Activated CD4-positive, alpha-beta T cell treated with anti-CD3 and anti-CD28 coated beads, Interleukin-2, amount 10 ng/mL, durations not matched to agents 7 days and 5 days (primary cell): ENCODE results near the gene ZSWIM9. TPM values are rescaled to one million over a fixed set of nuclear protein-coding genes. Genes with fewer than 3 reads are reported as not detected.

Experiments
- CTCF ChIA-PET: fragments of 350-600 bp; sonication (Branson Sonifier 250); formaldehyde crosslinking; loops from one replicate; lab custom pipeline; 2021; ENCODE audit warnings: antibody characterized with exemption; lab: Charles Lee
- POLR2A ChIA-PET: fragments of 350-600 bp; sonication (Branson Sonifier 250); formaldehyde crosslinking; loops from one replicate; lab custom pipeline; 2021; ENCODE audit warnings: antibody characterized with exemption; lab: Charles Lee
- DNase-seq: peaks from one replicate; pipeline ENCODE4 v3.0.0-alpha.2; 2020
- H3K27ac Mint-ChIP-seq: one replicate; pipeline ENCODE4 v1.8.0; 2021; ENCODE audit warnings: mild to moderate bottlenecking, moderate library complexity, mixed read lengths
- H3K27me3 Mint-ChIP-seq: one replicate; pipeline ENCODE4 v1.8.0; 2021; ENCODE audit warnings: mixed read lengths
- H3K36me3 Mint-ChIP-seq: one replicate; pipeline ENCODE4 v1.8.0; 2021; ENCODE audit warnings: low read depth, mixed read lengths
- H3K4me1 Mint-ChIP-seq: one replicate; pipeline ENCODE4 v1.8.0; 2021; ENCODE audit warnings: mixed read lengths
- H3K4me3 Mint-ChIP-seq: one replicate; pipeline ENCODE4 v1.8.0; 2021; ENCODE audit warnings: mild to moderate bottlenecking, moderate library complexity, mixed read lengths
- H3K9me3 Mint-ChIP-seq: one replicate; pipeline ENCODE4 v1.8.0; 2021; ENCODE audit warnings: mixed read lengths
- total RNA-seq, 2 experiments: library from RNA; stranded (reverse); gene quantifications; one replicate each; pipeline ENCODE4 v1.2.3, GENCODE V29; 2021

Gene ZSWIM9
- total RNA-seq: 1 to 10 TPM; 6.9 to 9.3 TPM

GRCh38 chr19:48169939-48170803 lies at the start of gene ZSWIM9, which contains the start of gene LIG1:
TSS of gene ZSWIM9 (plus strand) at chr19:48170680. CDS start at chr19:48171803, 1,123 bp downstream.
TSS of gene LIG1 (minus strand) at chr19:48170344. CDS start at chr19:48165566, 4,778 bp downstream.
- Mint-ChIP-seq H3K4me1 (peaks cover 44% of the 10 kb centered on the region), H3K36me3 (peaks cover 33% of the 10 kb centered on the region), H3K9me3 (no peaks in the 10 kb centered on the region), H3K27ac (peak within 1 kb of the TSS; percentile 95), H3K27me3 (no peaks in the 10 kb centered on the region), H3K4me3 (peak within 1 kb of the TSS; percentile 86)
- ChIA-PET POLR2A (interaction anchor here (1.9 kb wide), 1 partner anchor 34 kb away, joined by 6 read pairs; no protein-coding TSS in a partner anchor), CTCF (interaction anchor here (0.5 to 1.4 kb wide), 4 partner anchors 11 to 144 kb away, joined by 3 read pairs; no protein-coding TSS in a partner anchor)
- DNase-seq: peak; percentile 91

- Mint-ChIP-seq H3K36me3 (peaks cover 47% of the 10 kb centered on the region), H3K4me3 (no peak overlapping the region), H3K27ac (no peak overlapping the region), H3K9me3 (no peaks in the 10 kb centered on the region), H3K27me3 (no peaks in the 10 kb centered on the region), H3K4me1 (peaks cover 24% of the 10 kb centered on the region)
- POLR2A ChIA-PET: no interaction called here
- DNase-seq: no peak
- CTCF ChIA-PET: interaction anchor here (0.7 to 1.3 kb wide), 3 partner anchors 8 to 27 kb away, joined by 3 to 4 read pairs (median 3); partner anchors contain the start of gene PLA2G4C
Observed at GRCh38 chr19:48121066-48121465, 49.4 kb upstream of the ZSWIM9 start.

DNA sequence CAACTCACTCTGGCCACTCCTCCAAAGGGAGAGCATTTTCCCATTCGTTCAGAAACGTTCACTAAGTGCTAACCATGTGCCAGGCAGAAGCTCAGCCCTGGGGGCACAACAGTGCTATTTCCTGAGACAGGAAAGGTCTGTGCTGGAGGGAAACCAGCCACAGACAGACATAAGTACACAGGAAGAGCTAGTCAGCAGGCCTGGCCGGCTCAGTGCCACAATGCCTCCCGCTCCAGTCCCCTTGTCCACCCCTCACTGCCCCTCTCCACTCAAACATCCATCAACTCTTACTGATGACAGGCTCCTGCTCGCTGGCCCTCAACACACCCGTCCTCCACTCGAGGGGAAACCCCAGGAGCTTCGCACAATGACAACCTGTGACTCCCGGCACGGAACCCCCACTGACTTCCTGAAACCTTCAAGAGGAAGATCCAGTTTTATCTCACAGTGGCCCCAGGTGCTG lies 48.5 kb upstream of the ZSWIM9 start:
- H3K27me3 Mint-ChIP-seq: no peaks in the 10 kb centered on the region
- CTCF ChIA-PET: no interaction called here
- DNase-seq: no peak
- H3K4me1 Mint-ChIP-seq: peaks cover 24% of the 10 kb centered on the region
- H3K36me3 Mint-ChIP-seq: peaks cover 50% of the 10 kb centered on the region
- POLR2A ChIA-PET: no interaction called here
- no peak overlapping the region for H3K4me3 Mint-ChIP-seq
- H3K9me3 Mint-ChIP-seq: no peaks in the 10 kb centered on the region
- H3K27ac Mint-ChIP-seq: peak overlapping the region; percentile 71

DNA sequence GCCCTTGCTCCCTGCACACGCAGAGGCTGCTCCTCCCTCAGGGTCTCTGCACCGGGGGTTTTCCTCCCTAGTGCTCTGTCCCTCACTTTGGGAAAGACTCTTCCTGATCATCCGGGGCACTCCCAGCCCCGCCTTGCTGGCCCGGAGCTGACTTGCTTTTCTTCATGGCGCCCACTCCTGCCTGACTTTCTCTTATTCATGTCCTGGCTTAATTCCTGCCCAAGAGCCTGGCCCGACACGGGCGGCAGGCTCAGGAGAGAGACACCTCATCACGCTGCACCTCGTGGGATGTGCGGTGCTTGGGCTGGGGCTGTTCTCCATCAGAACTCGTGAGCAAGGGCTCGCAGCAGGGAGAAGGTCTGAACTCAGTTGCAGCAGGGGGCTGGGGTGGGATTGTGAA lies 48.1 kb upstream of the ZSWIM9 start:
- ChIA-PET POLR2A (no interaction called here), CTCF (interaction anchor here (1.4 kb wide), 1 partner anchor 12 kb away, joined by 7 read pairs; the partner anchor contains the start of gene PLA2G4C)
- Mint-ChIP-seq H3K9me3 (no peaks in the 10 kb centered on the region), H3K27ac (peak overlapping the region; percentile 71), H3K4me1 (peaks cover 23% of the 10 kb centered on the region), H3K4me3 (no peak overlapping the region), H3K36me3 (peaks cover 51% of the 10 kb centered on the region), H3K27me3 (no peaks in the 10 kb centered on the region)
- no peak for DNase-seq

- Mint-ChIP-seq H3K9me3 (no peaks in the 10 kb centered on the region), H3K36me3 (peaks cover 56% of the 10 kb centered on the region), H3K27me3 (no peaks in the 10 kb centered on the region), H3K4me1 (peaks cover 14% of the 10 kb centered on the region), H3K4me3 (no peak overlapping the region), H3K27ac (no peak overlapping the region)
- ChIA-PET CTCF (no interaction called here), POLR2A (no interaction called here)
- no peak for DNase-seq
Observed at GRCh38 chr19:48123907-48124651, 46.4 kb upstream of the ZSWIM9 start.

- Mint-ChIP-seq H3K27ac (no peak overlapping the region), H3K4me1 (peaks cover 6% of the 10 kb centered on the region)
Observed at GRCh38 chr19:48127561-48127960, 42.9 kb upstream of the ZSWIM9 start.

DNA sequence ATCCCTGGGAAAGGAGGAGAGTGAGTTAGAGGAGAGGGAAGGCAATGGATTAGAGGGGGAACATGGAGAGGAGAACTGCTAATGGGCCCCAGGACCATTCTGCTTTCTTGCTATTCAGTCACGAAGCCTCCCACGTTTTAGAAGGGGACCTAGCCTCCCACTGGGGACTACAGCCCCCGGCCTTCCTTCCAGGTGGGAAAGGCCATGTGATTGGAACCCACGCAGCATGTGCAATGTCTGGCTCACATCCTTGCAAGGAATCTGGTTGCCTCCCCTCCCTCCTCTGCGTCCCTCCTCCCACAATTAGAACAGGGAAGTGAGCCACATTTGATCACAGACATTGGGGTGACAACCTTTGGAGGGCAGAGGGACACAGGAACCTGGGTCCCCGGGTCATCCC lies 37.4 kb upstream of the ZSWIM9 start:
- Mint-ChIP-seq H3K27ac (no peak overlapping the region), H3K4me1 (no peaks in the 10 kb centered on the region), H3K27me3 (no peaks in the 10 kb centered on the region), H3K4me3 (no peak overlapping the region), H3K36me3 (peaks cover 33% of the 10 kb centered on the region), H3K9me3 (no peaks in the 10 kb centered on the region)
- POLR2A ChIA-PET: no interaction called here
- DNase-seq: no peak
- CTCF ChIA-PET: no interaction called here

More at GRCh38 chr19:48127561-48127960, 42.9 kb upstream of the ZSWIM9 start:
- Mint-ChIP-seq H3K9me3 (no peaks in the 10 kb centered on the region), H3K36me3 (peaks cover 57% of the 10 kb centered on the region), H3K27me3 (no peaks in the 10 kb centered on the region), H3K4me3 (no peak overlapping the region)
- CTCF ChIA-PET: interaction anchor here (1.2 kb wide), 1 partner anchor 21 kb away, joined by 5 read pairs; no protein-coding TSS in a partner anchor
- POLR2A ChIA-PET: no interaction called here
- no peak for DNase-seq

DNA sequence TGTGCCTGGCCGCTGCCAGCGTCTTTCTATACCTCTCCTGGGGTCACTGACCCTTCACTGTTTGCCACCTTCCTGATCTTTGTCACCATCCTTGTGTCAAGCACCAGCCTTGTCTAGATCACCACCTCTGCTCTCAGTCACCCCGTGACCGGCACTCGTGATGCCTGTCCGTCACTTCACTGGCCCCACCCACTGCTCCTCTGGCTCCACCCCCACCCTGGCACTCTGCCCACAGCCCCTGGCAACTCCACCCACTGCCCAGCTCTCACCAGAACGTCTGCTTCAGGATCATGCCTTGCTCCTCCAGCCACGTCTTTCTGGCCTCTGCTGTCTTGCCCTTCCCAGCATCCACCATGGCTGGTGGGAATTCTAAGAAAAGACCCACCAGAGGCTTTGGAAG lies 35.1 kb upstream of the ZSWIM9 start:
- ChIA-PET CTCF (no interaction called here), POLR2A (no interaction called here)
- Mint-ChIP-seq H3K27ac (peak overlapping the region; percentile 60), H3K9me3 (no peaks in the 10 kb centered on the region), H3K36me3 (peaks cover 31% of the 10 kb centered on the region), H3K27me3 (no peaks in the 10 kb centered on the region), H3K4me3 (no peak overlapping the region), H3K4me1 (no peaks in the 10 kb centered on the region)
- no peak for DNase-seq

DNA sequence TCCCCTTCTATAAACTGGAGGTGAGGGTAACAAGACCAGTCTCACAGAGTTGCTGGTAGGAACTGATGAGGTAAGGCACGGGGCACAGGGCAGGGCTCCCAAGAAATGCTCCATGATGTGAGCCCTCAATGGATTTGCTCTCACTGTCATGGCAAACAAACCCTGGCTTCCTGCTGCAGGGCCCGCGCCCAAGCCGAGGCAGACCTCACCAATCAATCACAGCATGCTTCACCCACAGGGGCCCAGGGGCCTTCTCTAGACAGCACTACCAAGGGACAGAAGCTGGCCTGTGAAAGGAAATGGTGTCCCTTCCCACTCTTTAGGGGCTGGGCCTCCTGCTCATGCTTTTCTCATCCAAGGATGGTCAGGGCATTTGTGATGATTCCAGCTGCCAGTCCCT lies 33.9 kb upstream of the ZSWIM9 start:
- DNase-seq: no peak
- Mint-ChIP-seq H3K9me3 (no peaks in the 10 kb centered on the region), H3K27me3 (no peaks in the 10 kb centered on the region), H3K36me3 (peaks cover 25% of the 10 kb centered on the region), H3K4me3 (no peak overlapping the region), H3K27ac (no peak overlapping the region), H3K4me1 (no peaks in the 10 kb centered on the region)
- ChIA-PET POLR2A (no interaction called here), CTCF (interaction anchor here (0.6 to 0.9 kb wide), 2 partner anchors 36 to 822 kb away, joined by 3 read pairs; no protein-coding TSS in a partner anchor)

GRCh38 chr19:48137411-48137810 lies 33.1 kb upstream of the ZSWIM9 start:
- H3K4me1 Mint-ChIP-seq: no peaks in the 10 kb centered on the region
- no peak overlapping the region for H3K4me3 Mint-ChIP-seq
- CTCF ChIA-PET: no interaction called here
- no peak for DNase-seq
- peaks cover 19% of the 10 kb centered on the region for H3K36me3 Mint-ChIP-seq
- H3K27me3 Mint-ChIP-seq: no peaks in the 10 kb centered on the region
- H3K9me3 Mint-ChIP-seq: no peaks in the 10 kb centered on the region
- POLR2A ChIA-PET: no interaction called here
- no peak overlapping the region for H3K27ac Mint-ChIP-seq

GRCh38 chr19:48139053-48139452 lies 31.4 kb upstream of the ZSWIM9 start:
- DNase-seq: no peak
- H3K27me3 Mint-ChIP-seq: no peaks in the 10 kb centered on the region
- H3K4me3 Mint-ChIP-seq: no peak overlapping the region
- H3K4me1 Mint-ChIP-seq: no peaks in the 10 kb centered on the region
- CTCF ChIA-PET: no interaction called here
- peaks cover 27% of the 10 kb centered on the region for H3K36me3 Mint-ChIP-seq
- H3K9me3 Mint-ChIP-seq: no peaks in the 10 kb centered on the region
- POLR2A ChIA-PET: no interaction called here
- H3K27ac Mint-ChIP-seq: no peak overlapping the region

GRCh38 chr19:48147597-48148175 lies 22.8 kb upstream of the ZSWIM9 start:
- Mint-ChIP-seq H3K4me1 (peaks cover 2% of the 10 kb centered on the region), H3K27me3 (no peaks in the 10 kb centered on the region), H3K36me3 (peaks cover 49% of the 10 kb centered on the region), H3K4me3 (no peak overlapping the region), H3K9me3 (no peaks in the 10 kb centered on the region), H3K27ac (no peak overlapping the region)
- ChIA-PET CTCF (interaction anchor here (0.6 to 1.3 kb wide), 3 partner anchors 13 to 112 kb away, joined by 4 to 5 read pairs (median 5); no protein-coding TSS in a partner anchor), POLR2A (interaction anchor here (0.5 kb wide), 1 partner anchor 56 kb away, joined by 3 read pairs; no protein-coding TSS in a partner anchor)
- DNase-seq: no peak
